ENCODE results near the gene TRPM3. TPM values are rescaled to one million over a fixed set of nuclear protein-coding genes. Genes with fewer than 3 reads are reported as not detected.
"Not testable (repeated sequence)": the region's sequence is repeated elsewhere in the genome, so short reads cannot be mapped to it uniquely, and the experiment has no call there.

TRPM3 gene
- total RNA-seq, 1 donor from 2014 or later: not detected

- Mint-ChIP-seq H3K27ac (no peak overlapping the region), H3K36me3 (ENCODE audit: low read depth) (no peaks in the 10 kb centered on the region), H3K4me1 (no peaks in the 10 kb centered on the region), H3K27me3 (peaks cover 5% of the 10 kb centered on the region), H3K9me3 (no peaks in the 10 kb centered on the region), H3K4me3 (no peak overlapping the region)
- DNase-seq: no peak
- intact Hi-C loops (cut with micrococcal nuclease): no loop called here
Measured at GRCh38 chr9:70673844-70674243, 447.6 kb downstream of the TRPM3 start.

GRCh38 chr9:70672161-70672649 is 449.2 kb downstream of the TRPM3 start:
- intact Hi-C loops (cut with micrococcal nuclease): no loop called here
- H3K27me3 Mint-ChIP-seq: peaks cover 5% of the 10 kb centered on the region
- no peaks in the 10 kb centered on the region for H3K9me3 Mint-ChIP-seq
- H3K4me3 Mint-ChIP-seq: no peak overlapping the region
- no peak for DNase-seq
- H3K36me3 Mint-ChIP-seq (ENCODE audit: low read depth): no peaks in the 10 kb centered on the region
- no peaks in the 10 kb centered on the region for H3K4me1 Mint-ChIP-seq
- no peak overlapping the region for H3K27ac Mint-ChIP-seq

- H3K27ac Mint-ChIP-seq: no peak overlapping the region
- no peaks in the 10 kb centered on the region for H3K36me3 Mint-ChIP-seq (ENCODE audit: low read depth)
- peaks cover 12% of the 10 kb centered on the region for H3K4me1 Mint-ChIP-seq
- intact Hi-C loops (cut with micrococcal nuclease): no loop called here
- no peaks in the 10 kb centered on the region for H3K9me3 Mint-ChIP-seq
- H3K27me3 Mint-ChIP-seq: peaks cover 3% of the 10 kb centered on the region
- DNase-seq: no peak
- H3K4me3 Mint-ChIP-seq: no peak overlapping the region
Measured at GRCh38 chr9:70668751-70669150, 452.7 kb downstream of the TRPM3 start.

GRCh38 chr9:70658765-70659164 is 462.7 kb downstream of the TRPM3 start:
- Mint-ChIP-seq H3K4me3 (no peak overlapping the region), H3K9me3 (peaks cover 6% of the 10 kb centered on the region), H3K27ac (no peak overlapping the region), H3K27me3 (peaks cover 20% of the 10 kb centered on the region), H3K36me3 (ENCODE audit: low read depth) (no peaks in the 10 kb centered on the region), H3K4me1 (no peaks in the 10 kb centered on the region)
- DNase-seq: no peak
- intact Hi-C loops (cut with micrococcal nuclease): no loop called here

GRCh38 chr9:70656281-70656680 is 465.1 kb downstream of the TRPM3 start:
- Mint-ChIP-seq H3K27me3 (peaks cover 6% of the 10 kb centered on the region), H3K27ac (no peak overlapping the region), H3K4me1 (no peaks in the 10 kb centered on the region), H3K36me3 (ENCODE audit: low read depth) (no peaks in the 10 kb centered on the region), H3K4me3 (no peak overlapping the region), H3K9me3 (peaks cover 6% of the 10 kb centered on the region)
- intact Hi-C loops (cut with micrococcal nuclease): no loop called here
- no peak for DNase-seq

- Mint-ChIP-seq H3K27me3 (peaks cover 2% of the 10 kb centered on the region), H3K27ac (no peak overlapping the region), H3K9me3 (no peaks in the 10 kb centered on the region), H3K36me3 (ENCODE audit: low read depth) (no peaks in the 10 kb centered on the region), H3K4me3 (no peak overlapping the region), H3K4me1 (no peaks in the 10 kb centered on the region)
- no peak for DNase-seq
- intact Hi-C loops (cut with micrococcal nuclease): no loop called here
Measured at GRCh38 chr9:70654144-70654543, 467.3 kb downstream of the TRPM3 start.

- H3K9me3 Mint-ChIP-seq; H3K4me1 Mint-ChIP-seq; intact Hi-C loops (cut with micrococcal nuclease); DNase-seq; H3K27ac Mint-ChIP-seq; H3K4me3 Mint-ChIP-seq; H3K36me3 Mint-ChIP-seq (ENCODE audit: low read depth): not testable (repeated sequence)
- peaks cover 12% of the 10 kb centered on the region for H3K27me3 Mint-ChIP-seq
Measured at GRCh38 chr9:70644627-70645026, 476.8 kb downstream of the TRPM3 start.

GRCh38 chr9:70642341-70642740 is 479.1 kb downstream of the TRPM3 start:
- H3K27me3 Mint-ChIP-seq: peaks cover 11% of the 10 kb centered on the region

GRCh38 chr9:70641631-70642030 is 479.8 kb downstream of the TRPM3 start:
- no peak for DNase-seq
- intact Hi-C loops (cut with micrococcal nuclease): loop anchor here (2.0 kb wide), 1 partner anchor 359 kb away; no protein-coding TSS in a partner anchor
- Mint-ChIP-seq H3K9me3 (no peaks in the 10 kb centered on the region), H3K4me1 (no peaks in the 10 kb centered on the region), H3K27ac (no peak overlapping the region), H3K36me3 (ENCODE audit: low read depth) (no peaks in the 10 kb centered on the region), H3K27me3 (peaks cover 8% of the 10 kb centered on the region), H3K4me3 (no peak overlapping the region)

More at GRCh38 chr9:70642341-70642740, 479.1 kb downstream of the TRPM3 start:
- Mint-ChIP-seq H3K36me3 (ENCODE audit: low read depth) (no peaks in the 10 kb centered on the region), H3K4me3 (no peak overlapping the region), H3K9me3 (no peaks in the 10 kb centered on the region), H3K4me1 (no peaks in the 10 kb centered on the region), H3K27ac (no peak overlapping the region)
- no peak for DNase-seq
- intact Hi-C loops (cut with micrococcal nuclease): no loop called here

GRCh38 chr9:70641031-70641430 is 480.4 kb downstream of the TRPM3 start:
- intact Hi-C loops (cut with micrococcal nuclease): loop anchor here (2.0 kb wide), 1 partner anchor 360 kb away; no protein-coding TSS in a partner anchor

GRCh38 chr9:70639853-70640814 is 481.3 kb downstream of the TRPM3 start:
- H3K27me3 Mint-ChIP-seq: peaks cover 5% of the 10 kb centered on the region
- no peaks in the 10 kb centered on the region for H3K4me1 Mint-ChIP-seq
- H3K9me3 Mint-ChIP-seq: no peaks in the 10 kb centered on the region
- no peaks in the 10 kb centered on the region for H3K36me3 Mint-ChIP-seq (ENCODE audit: low read depth)
- intact Hi-C loops (cut with micrococcal nuclease): loop anchor here (2.0 to 10.0 kb wide), 2 partner anchors 361 to 605 kb away; no protein-coding TSS in a partner anchor
- DNase-seq: peak; percentile 63
- H3K27ac Mint-ChIP-seq: no peak overlapping the region
- no peak overlapping the region for H3K4me3 Mint-ChIP-seq

More at GRCh38 chr9:70641031-70641430, 480.4 kb downstream of the TRPM3 start:
- no peak for DNase-seq
- H3K27me3 Mint-ChIP-seq: peaks cover 5% of the 10 kb centered on the region
- no peaks in the 10 kb centered on the region for H3K9me3 Mint-ChIP-seq
- H3K4me1 Mint-ChIP-seq: no peaks in the 10 kb centered on the region
- H3K4me3 Mint-ChIP-seq: no peak overlapping the region
- no peaks in the 10 kb centered on the region for H3K36me3 Mint-ChIP-seq (ENCODE audit: low read depth)
- no peak overlapping the region for H3K27ac Mint-ChIP-seq

- H3K27ac Mint-ChIP-seq: no peak overlapping the region
- intact Hi-C loops (cut with micrococcal nuclease): loop anchor here (10.0 kb wide), 1 partner anchor 609 kb away; no protein-coding TSS in a partner anchor
- H3K9me3 Mint-ChIP-seq: no peaks in the 10 kb centered on the region
- no peak overlapping the region for H3K4me3 Mint-ChIP-seq
- peaks cover 4% of the 10 kb centered on the region for H3K27me3 Mint-ChIP-seq
- no peak for DNase-seq
- H3K4me1 Mint-ChIP-seq: no peaks in the 10 kb centered on the region
- H3K36me3 Mint-ChIP-seq (ENCODE audit: low read depth): no peaks in the 10 kb centered on the region
Measured at GRCh38 chr9:70635790-70636189, 485.6 kb downstream of the TRPM3 start.

- Mint-ChIP-seq H3K27ac (no peak overlapping the region), H3K36me3 (ENCODE audit: low read depth) (no peaks in the 10 kb centered on the region), H3K4me1 (no peaks in the 10 kb centered on the region), H3K4me3 (no peak overlapping the region), H3K27me3 (peaks cover 2% of the 10 kb centered on the region), H3K9me3 (no peaks in the 10 kb centered on the region)
- DNase-seq: no peak
- intact Hi-C loops (cut with micrococcal nuclease): loop anchor here (10.0 kb wide), 1 partner anchor 610 kb away; no protein-coding TSS in a partner anchor
Measured at GRCh38 chr9:70634696-70635095, 486.7 kb downstream of the TRPM3 start.

GRCh38 chr9:70630971-70631370 is 490.4 kb downstream of the TRPM3 start:
- Mint-ChIP-seq H3K4me1 (no peaks in the 10 kb centered on the region), H3K4me3 (no peak overlapping the region), H3K36me3 (ENCODE audit: low read depth) (no peaks in the 10 kb centered on the region), H3K9me3 (no peaks in the 10 kb centered on the region), H3K27ac (no peak overlapping the region), H3K27me3 (peaks cover 5% of the 10 kb centered on the region)
- no peak for DNase-seq
- intact Hi-C loops (cut with micrococcal nuclease): loop anchor here (10.0 kb wide), 1 partner anchor 614 kb away; no protein-coding TSS in a partner anchor
